Glomerular visceral epithelial cell (primary cell): ENCODE results near the gene ESRRA.

Experiments used
- DNase-seq: peaks from one replicate; pipeline ENCODE4 v3.0.0-alpha.2; 2016; ENCODE audit errors: extremely low spot score

Gene ESRRA

GRCh38 chr11:64275031-64275800 lies 30.1 kb upstream of the ESRRA start:
- no peak for DNase-seq

GRCh38 chr11:64275841-64276240 lies 29.5 kb upstream of the ESRRA start:
- no peak for DNase-seq

DNA sequence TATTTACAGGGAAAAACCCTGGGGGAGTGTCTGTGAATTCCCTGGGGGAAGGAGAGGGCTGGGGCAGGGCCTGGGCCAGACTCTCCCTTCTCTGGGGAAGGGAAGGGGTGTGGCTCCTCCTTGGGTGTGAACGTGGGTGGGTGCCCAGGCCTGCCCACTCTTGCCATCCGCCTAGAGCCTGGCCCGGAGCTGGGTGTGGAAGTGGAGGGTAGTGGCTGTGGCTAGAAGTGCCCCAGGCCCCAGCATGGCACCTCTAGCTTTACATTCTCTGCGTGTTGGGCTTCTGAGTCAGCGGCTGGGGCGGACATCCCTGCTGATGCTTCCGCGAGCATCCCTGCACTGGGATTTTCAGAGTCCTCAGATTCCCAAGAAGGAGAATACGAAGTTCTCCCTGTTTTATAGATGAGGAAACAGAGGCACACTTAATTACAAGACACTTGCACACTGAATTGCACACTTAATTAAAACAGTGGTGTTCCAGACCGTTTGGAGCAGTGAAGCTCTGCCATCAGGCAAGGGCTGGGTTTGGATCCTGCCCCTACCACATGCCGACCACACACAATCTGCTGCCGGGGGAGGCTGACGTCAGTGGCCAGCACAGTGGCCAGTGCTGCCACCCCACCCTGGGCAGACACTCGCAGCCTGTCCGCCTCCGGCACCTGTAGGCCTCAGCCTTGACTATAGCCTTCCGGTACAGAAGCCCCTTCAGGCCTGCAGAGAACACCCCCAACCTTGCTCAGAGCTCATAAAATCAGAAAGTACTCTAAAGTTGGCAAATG lies 28.5 kb upstream of the ESRRA start:
- DNase-seq: no peak

DNA sequence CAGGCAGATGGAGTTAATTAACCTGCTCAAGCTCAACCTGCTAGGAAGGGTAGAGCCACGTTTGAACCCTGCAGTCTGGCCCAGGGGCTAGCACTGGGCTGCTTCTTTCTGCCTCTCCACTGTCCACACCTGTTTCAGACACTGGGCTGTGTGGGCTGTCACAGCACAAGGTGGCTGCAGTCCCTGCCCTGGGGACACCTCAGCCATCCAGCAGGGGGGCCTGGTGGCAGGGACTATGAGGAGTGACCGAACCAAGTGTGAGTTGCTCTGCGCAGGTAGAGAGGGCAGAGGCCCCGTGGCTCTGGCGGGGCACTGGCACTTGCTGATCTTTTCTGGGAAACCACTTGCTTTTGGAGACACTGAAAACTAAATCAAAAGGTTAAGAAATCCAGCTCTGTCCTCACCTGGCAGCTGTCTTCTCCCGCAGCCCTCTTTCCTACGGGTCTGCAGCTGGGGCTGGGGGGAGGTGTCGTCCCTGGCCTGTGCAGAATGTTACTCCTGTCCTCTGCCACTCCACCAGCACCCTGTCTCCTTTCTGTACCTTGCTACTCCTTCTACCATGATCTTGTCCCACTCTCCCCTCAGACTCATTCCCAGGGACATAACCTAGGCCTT lies 26.6 kb upstream of the ESRRA start:
- DNase-seq: no peak

- DNase-seq: no peak
Observed at GRCh38 chr11:64281957-64282770, 23.2 kb upstream of the ESRRA start.

GRCh38 chr11:64283092-64283491 lies 22.2 kb upstream of the ESRRA start:
- DNase-seq: no peak

DNA sequence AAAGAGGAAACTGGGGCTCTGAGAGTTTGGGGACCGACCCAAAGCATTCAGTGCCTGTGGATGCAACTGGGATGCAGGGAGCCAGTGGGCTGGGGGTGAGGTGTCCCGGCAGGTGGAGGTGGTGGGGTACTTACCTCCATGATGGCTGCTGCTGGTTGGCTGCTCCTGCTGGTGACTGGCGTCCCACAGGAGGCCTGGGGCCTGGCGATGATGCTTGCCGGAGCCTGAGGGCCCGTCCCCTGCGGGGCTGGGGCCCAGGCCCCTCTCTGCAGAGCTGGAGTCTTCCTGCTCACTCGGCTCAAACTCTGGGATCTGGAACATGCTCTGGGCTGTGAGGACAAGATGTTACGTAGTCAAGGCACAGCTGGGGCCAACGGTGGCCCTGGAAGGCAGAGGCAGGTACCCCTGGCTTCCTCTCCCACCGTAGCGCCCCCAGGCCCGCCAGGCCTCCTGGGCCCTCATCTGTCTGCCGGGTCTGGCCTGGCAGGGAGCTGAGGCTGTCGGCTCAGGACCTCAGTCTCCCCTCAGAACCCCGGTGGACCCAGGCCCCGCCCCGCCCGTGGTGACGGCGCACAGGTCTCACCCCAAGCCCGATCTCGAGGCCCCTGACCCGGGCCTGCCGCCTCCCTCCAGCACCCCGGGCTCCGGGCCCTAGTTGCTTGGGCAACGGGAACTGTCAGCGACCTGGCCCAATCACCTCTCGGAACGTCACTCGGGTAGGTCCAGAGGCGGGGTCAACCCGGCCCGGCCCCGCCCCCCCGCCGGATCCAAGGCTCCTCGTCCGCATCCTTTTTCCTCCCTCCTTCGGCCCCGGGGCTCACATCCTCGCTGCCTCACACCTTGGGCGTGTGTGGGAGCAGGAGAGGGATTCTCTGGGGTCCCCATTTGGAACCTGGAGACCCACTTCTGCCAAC lies 21.0 kb upstream of the ESRRA start, which contains the start of gene BAD:
BAD (minus strand) TSS at position 618 of the 914 bp plus-strand sequence; CDS start at position 321, 297 bp downstream.
- DNase-seq: peak; percentile 92

DNA sequence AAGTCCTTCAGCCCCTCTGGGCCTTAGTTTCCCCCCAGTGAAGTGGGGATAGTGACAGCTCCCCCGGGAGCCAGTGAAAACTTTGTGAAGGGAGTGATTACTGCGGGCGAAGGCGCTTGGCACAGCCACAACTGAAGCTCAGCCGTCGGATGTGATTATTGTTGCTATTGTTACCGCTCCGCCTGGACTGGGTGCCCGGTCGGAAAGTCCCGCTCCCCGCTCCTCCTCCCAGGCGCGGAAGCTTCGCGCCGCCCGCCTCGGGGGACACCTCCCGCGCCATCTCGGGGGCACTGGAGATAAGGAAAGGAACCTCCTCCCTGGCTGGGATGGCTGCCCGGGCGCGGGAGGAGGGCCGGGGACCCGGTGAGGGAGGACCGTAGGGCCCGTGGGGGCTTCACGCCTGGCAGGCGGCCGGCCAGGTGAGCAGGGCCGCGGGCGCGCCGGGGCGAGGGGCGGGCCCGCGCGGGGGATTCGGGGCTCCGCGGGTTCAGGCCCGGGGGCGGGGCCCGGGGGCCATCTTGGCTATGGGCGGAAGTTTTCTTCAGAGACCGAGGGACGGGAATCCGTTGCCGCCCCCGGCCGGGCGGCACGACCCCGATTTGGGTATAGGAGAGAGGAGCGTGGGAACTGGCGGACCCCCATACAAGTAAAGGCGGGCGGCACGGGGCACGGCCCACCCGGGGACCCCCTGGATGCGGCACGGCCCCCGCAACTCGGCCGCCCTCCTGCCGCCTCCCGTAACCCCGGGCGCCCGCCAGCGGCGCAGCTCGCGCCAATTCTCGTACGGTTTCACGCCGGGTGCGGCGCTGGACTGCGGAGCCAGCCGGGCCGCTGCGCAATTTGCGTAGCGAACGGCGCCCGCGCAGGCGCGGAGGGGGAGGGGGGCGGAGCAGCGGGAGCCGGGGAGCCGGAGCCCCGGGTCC lies 20.1 kb upstream of the ESRRA start, which contains the start of gene GPR137:
GPR137 (plus strand) TSS at position 887 of the 923 bp plus-strand sequence. CDS start 677 bp downstream, outside the sequence.
- peak; percentile 72 for DNase-seq

GRCh38 chr11:64285885-64286800 lies 19.2 kb upstream of the ESRRA start:
- peak; percentile 36 for DNase-seq

DNA sequence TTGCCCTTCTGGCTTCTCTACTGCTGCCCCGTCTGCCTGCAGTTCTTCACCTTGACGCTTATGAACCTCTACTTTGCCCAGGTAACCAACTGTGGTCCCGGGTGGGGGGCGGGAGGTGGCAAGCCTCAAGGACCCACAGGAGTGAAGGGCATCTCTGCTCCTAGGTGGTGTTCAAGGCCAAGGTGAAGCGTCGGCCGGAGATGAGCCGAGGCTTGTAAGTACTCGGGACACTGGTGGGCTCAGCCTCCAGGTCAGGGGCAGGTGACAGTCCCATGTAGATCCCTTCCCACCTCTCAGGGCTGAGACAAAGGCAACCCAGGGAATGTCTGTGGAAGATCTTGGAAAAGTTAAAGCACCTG lies 18.5 kb upstream of the ESRRA start:
- DNase-seq: no peak

DNA sequence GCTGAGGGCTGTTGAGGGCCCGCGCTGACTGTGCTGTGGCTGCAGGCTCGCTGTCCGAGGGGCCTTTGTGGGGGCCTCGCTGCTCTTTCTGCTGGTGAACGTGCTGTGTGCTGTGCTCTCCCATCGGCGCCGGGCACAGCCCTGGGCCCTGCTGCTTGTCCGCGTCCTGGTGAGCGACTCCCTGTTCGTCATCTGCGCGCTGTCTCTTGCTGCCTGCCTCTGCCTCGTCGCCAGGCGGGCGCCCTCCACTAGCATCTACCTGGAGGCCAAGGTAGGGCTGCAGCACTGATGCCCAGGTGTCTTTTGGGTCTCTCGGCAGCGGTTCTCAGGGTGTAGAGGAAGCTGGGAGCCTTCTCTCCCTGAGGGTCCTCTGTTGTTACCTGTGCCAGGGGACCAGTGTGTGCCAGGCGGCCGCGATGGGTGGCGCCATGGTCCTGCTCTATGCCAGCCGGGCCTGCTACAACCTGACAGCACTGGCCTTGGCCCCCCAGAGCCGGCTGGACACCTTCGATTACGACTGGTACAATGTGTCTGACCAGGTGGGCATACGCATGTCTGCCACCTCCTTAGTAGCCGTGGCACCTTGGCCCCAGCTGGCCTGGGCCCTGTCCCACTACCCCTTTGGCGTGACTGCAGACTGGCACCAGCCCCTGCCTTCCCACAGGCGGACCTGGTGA lies 17.5 kb upstream of the ESRRA start:
- no peak for DNase-seq

GRCh38 chr11:64288353-64288750 lies 17.0 kb upstream of the ESRRA start:
- no peak for DNase-seq

GRCh38 chr11:64289002-64289564 lies 16.2 kb upstream of the ESRRA start:
- DNase-seq: no peak

GRCh38 chr11:64290352-64291261 lies 14.7 kb upstream of the ESRRA start:
- DNase-seq: no peak

- no peak for DNase-seq
Observed at GRCh38 chr11:64291262-64291751, 14.0 kb upstream of the ESRRA start, which contains the start of gene KCNK4. KCNK4 (plus strand) TSS chr11:64291302; CDS start chr11:64293019, 1,717 bp downstream.
